ENCODE data around the gene HOATZ. TPM values are rescaled to one million over a fixed set of nuclear protein-coding genes. Genes with fewer than 3 reads are reported as not detected.

Gene HOATZ
- total and polyA plus RNA-seq, 3 experiments from 2014 or later: not detected

DNA sequence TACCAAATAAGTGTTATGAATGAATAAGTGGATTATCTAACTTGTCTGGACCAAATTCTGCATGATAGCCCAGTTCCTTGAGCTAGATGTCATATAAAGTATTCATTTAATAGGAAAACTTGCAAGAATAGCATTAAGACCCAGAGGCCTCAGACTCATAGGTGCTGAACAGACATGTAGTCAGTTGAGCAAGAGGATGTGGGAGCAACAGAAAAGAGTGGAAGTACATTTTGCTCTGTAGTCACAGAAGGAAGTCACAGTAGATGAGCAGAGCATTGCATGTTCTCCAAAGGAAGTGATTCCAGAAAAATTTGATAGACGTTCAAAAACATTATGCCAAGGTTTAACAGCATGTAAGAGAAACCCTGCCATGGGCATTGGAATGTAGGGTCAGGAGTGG, 9.5 kb downstream of the HOATZ start:
- no peak for DNase-seq
- H3K4me3 ChIP-seq (ENCODE audit: low read length): no peak overlapping the region
- no peaks in the 10 kb centered on the region for H3K9me3 Mint-ChIP-seq
- peaks cover 0 to 6% (median 0%) of the 10 kb centered on the region in 3 donors for H3K4me1 Mint-ChIP-seq
- peaks cover 3 to 36% of the 10 kb centered on the region in 2 donors for H3K27me3 Mint-ChIP-seq
- no peaks in the 10 kb centered on the region for H3K27me3 ChIP-seq (ENCODE audit: insufficient read depth, low read length, poor library complexity, severe bottlenecking)
- CTCF ChIA-PET: no interaction called here
- H3K9me3 ChIP-seq (ENCODE audit: low read length): no peaks in the 10 kb centered on the region
- H3K27ac Mint-ChIP-seq: no peak overlapping the region
- H3K36me3 ChIP-seq (ENCODE audit: insufficient read depth, low read length): no peaks in the 10 kb centered on the region
- POLR2A ChIA-PET: no interaction called here
- no peaks in the 10 kb centered on the region for H3K36me3 Mint-ChIP-seq
- H3K4me3 Mint-ChIP-seq: no peak overlapping the region
- H3K4me1 ChIP-seq (ENCODE audit: insufficient read depth, low read length): no peaks in the 10 kb centered on the region
- no peak overlapping the region for H3K27ac ChIP-seq (ENCODE audit: low read depth, low read length)

DNA sequence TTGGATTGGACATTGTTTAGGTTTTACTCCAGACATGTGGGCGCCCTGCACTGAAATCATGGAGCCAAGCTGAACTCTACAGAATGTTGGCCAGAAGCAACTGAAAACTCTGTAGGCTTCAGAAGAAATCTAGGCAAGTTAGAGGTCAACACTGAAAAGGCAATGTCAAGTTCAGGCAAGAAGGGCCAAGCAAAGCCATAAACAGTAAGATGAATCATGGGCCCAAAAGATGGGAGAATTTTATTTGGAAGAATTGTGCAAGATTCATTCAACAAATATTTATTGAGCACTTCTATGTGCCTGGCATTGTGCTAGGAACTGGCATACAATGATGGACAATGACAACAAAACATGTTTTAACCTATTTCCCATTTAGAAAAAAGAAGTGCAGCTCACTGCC, 10.9 kb downstream of the HOATZ start:
- Mint-ChIP-seq H3K27ac (no peak overlapping the region), H3K4me3 (no peak overlapping the region), H3K36me3 (no peaks in the 10 kb centered on the region), H3K4me1 (peaks cover 0 to 7% (median 0%) of the 10 kb centered on the region in 3 donors), H3K27me3 (peaks cover 3 to 34% of the 10 kb centered on the region in 2 donors), H3K9me3 (no peaks in the 10 kb centered on the region)
- Histone ChIP-seq H3K27me3 (ENCODE audit: insufficient read depth, low read length, poor library complexity, severe bottlenecking) (no peaks in the 10 kb centered on the region), H3K9me3 (ENCODE audit: low read length) (no peaks in the 10 kb centered on the region), H3K4me1 (ENCODE audit: insufficient read depth, low read length) (no peaks in the 10 kb centered on the region), H3K36me3 (ENCODE audit: insufficient read depth, low read length) (no peaks in the 10 kb centered on the region), H3K4me3 (ENCODE audit: low read length) (no peak overlapping the region), H3K27ac (ENCODE audit: low read depth, low read length) (no peak overlapping the region)
- DNase-seq: no peak
- ChIA-PET POLR2A (no interaction called here), CTCF (no interaction called here)

DNA sequence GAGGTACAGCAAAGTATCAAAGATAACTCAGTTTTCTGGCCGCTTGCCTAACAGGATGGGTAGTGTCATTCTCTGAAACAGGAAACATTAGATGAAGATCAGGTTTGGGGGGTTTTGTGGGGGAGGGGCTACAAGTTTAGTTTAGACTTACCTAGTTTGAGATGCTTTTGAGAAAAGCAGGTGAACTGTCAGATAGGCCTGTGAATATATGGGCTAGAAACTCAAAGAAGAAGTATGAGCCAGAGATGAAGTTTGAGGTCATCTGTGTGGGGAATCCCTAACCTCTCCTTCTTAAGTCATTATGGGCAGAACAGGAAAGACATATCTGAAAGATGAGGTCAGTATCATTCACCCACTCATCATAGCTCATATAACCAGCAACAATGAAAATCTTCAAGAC, 11.9 kb downstream of the HOATZ start:
- Histone ChIP-seq H3K36me3 (ENCODE audit: insufficient read depth, low read length) (no peaks in the 10 kb centered on the region), H3K27me3 (ENCODE audit: insufficient read depth, low read length, poor library complexity, severe bottlenecking) (no peaks in the 10 kb centered on the region), H3K4me3 (ENCODE audit: low read length) (no peak overlapping the region), H3K4me1 (ENCODE audit: insufficient read depth, low read length) (no peaks in the 10 kb centered on the region), H3K27ac (ENCODE audit: low read depth, low read length) (no peak overlapping the region), H3K9me3 (ENCODE audit: low read length) (no peaks in the 10 kb centered on the region)
- Mint-ChIP-seq H3K4me3 (no peak overlapping the region), H3K27ac (no peak overlapping the region), H3K9me3 (no peaks in the 10 kb centered on the region), H3K27me3 (peaks cover 3 to 26% of the 10 kb centered on the region in 2 donors), H3K4me1 (peaks cover 0 to 7% (median 0%) of the 10 kb centered on the region in 3 donors), H3K36me3 (no peaks in the 10 kb centered on the region)
- CTCF ChIA-PET: no interaction called here
- DNase-seq: peak in 1 of 5 donors; percentile 45
- POLR2A ChIA-PET: no interaction called here

DNA sequence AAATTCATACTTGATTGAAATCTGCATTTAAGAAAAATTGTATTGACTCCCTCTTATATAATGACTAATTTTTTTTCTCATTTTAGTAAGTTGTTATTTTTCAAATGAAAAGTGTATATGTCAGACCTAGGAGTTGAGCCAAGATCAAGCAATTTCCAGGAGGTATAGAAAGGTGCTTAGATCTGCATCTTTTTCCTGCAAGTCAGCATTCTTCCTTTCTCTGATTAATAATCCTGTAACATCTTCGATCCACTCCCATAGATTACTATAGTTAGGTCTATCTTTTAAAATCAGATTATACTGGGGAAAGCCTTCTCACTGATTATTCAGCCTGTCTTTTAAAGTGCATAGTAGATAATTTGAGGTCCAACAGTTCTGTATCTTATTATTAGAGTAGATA, 12.7 kb downstream of the HOATZ start:
- no peaks in the 10 kb centered on the region for H3K36me3 Mint-ChIP-seq
- H3K4me3 ChIP-seq (ENCODE audit: low read length): no peak overlapping the region
- H3K36me3 ChIP-seq (ENCODE audit: insufficient read depth, low read length): no peaks in the 10 kb centered on the region
- H3K27me3 Mint-ChIP-seq: peaks cover 4 to 23% of the 10 kb centered on the region in 2 donors
- CTCF ChIA-PET: no interaction called here
- no peaks in the 10 kb centered on the region for H3K27me3 ChIP-seq (ENCODE audit: insufficient read depth, low read length, poor library complexity, severe bottlenecking)
- H3K4me1 ChIP-seq (ENCODE audit: insufficient read depth, low read length): no peaks in the 10 kb centered on the region
- no peaks in the 10 kb centered on the region for H3K9me3 ChIP-seq (ENCODE audit: low read length)
- peaks cover 0 to 12% (median 0%) of the 10 kb centered on the region in 3 donors for H3K4me1 Mint-ChIP-seq
- DNase-seq: no peak
- no peaks in the 10 kb centered on the region for H3K9me3 Mint-ChIP-seq
- no peak overlapping the region for H3K27ac ChIP-seq (ENCODE audit: low read depth, low read length)
- POLR2A ChIA-PET: no interaction called here
- H3K4me3 Mint-ChIP-seq: no peak overlapping the region
- no peak overlapping the region for H3K27ac Mint-ChIP-seq

DNA sequence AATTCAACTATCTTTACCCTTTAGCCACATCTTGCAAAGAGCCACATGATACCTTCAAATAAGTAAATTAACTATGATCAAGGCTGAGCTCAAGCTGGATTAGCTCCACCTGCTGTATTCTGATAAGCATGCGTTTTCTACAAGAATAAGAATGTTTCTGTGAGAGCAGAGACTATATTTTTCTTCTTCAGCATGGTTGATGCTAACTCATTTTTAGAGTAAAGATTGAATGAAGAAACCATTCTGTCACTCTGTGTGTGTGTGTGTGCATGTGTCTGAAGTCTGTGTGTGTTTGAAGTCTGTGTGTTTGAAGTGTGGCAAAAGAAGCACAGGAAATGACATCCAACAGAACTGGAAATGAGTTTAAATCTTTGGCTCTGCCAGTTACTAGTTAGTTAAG, 14.0 kb downstream of the HOATZ start:
- peak in 2 of 5 donors; percentile 18 to 79 for DNase-seq
- CTCF ChIA-PET: no interaction called here
- peaks cover 0 to 12% (median 0%) of the 10 kb centered on the region in 3 donors for H3K4me1 Mint-ChIP-seq
- Histone ChIP-seq H3K27ac (ENCODE audit: low read depth, low read length) (no peak overlapping the region), H3K9me3 (ENCODE audit: low read length) (no peaks in the 10 kb centered on the region), H3K4me1 (ENCODE audit: insufficient read depth, low read length) (no peaks in the 10 kb centered on the region), H3K4me3 (ENCODE audit: low read length) (no peak overlapping the region), H3K36me3 (ENCODE audit: insufficient read depth, low read length) (no peaks in the 10 kb centered on the region), H3K27me3 (ENCODE audit: insufficient read depth, low read length, poor library complexity, severe bottlenecking) (no peaks in the 10 kb centered on the region)
- POLR2A ChIA-PET: no interaction called here
- no peak overlapping the region for H3K4me3 Mint-ChIP-seq
- no peaks in the 10 kb centered on the region for H3K9me3 Mint-ChIP-seq
- H3K27ac Mint-ChIP-seq: no peak overlapping the region
- H3K36me3 Mint-ChIP-seq: no peaks in the 10 kb centered on the region
- peaks cover 4 to 16% of the 10 kb centered on the region in 2 donors for H3K27me3 Mint-ChIP-seq

DNA sequence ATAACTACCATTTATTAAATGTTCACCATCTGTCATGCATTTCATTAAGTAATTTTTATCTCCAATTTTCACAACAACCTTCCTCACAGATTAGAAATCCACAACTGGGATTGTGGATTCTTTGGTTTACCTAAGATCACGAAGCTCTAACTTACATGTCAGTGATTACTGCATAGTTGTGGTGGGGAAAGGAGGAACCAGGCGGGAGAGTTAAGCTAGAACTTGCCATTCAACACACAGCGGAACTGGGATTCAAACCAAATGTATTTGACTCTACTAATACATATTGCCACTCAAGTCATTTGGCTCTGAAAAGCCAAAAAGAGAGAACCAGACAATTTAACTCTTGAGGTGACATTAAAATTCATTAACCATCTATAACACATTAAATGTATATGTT, 15.5 kb downstream of the HOATZ start:
- Mint-ChIP-seq H3K4me1 (peaks cover 0 to 12% (median 0%) of the 10 kb centered on the region in 3 donors), H3K4me3 (no peak overlapping the region), H3K27ac (no peak overlapping the region), H3K36me3 (no peaks in the 10 kb centered on the region), H3K27me3 (peaks cover 4 to 21% of the 10 kb centered on the region in 2 donors), H3K9me3 (no peaks in the 10 kb centered on the region)
- Histone ChIP-seq H3K4me1 (ENCODE audit: insufficient read depth, low read length) (no peaks in the 10 kb centered on the region), H3K4me3 (ENCODE audit: low read length) (no peak overlapping the region), H3K36me3 (ENCODE audit: insufficient read depth, low read length) (no peaks in the 10 kb centered on the region), H3K9me3 (ENCODE audit: low read length) (no peaks in the 10 kb centered on the region), H3K27me3 (ENCODE audit: insufficient read depth, low read length, poor library complexity, severe bottlenecking) (no peaks in the 10 kb centered on the region), H3K27ac (ENCODE audit: low read depth, low read length) (no peak overlapping the region)
- CTCF ChIA-PET: no interaction called here
- DNase-seq: no peak
- POLR2A ChIA-PET: no interaction called here

DNA sequence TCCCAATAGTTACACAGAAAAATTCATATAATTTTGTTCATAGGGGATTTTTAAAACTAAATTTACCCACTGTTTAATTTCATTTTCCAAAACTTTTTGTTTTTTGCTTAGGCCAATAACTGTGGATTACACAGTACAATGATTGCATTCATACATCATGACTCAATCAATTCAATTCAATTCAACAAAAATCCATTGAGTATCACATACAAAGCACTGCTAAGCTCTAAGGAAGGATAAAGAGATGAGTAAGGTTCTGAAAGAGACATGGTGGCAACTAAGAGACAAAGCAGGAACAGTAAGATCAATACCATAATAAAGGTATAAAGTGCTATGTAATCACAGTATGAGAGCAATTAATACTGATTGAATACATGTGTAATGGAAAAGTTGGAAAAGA, 16.6 kb downstream of the HOATZ start:
- Mint-ChIP-seq H3K27ac (no peak overlapping the region), H3K27me3 (peaks cover 5 to 32% of the 10 kb centered on the region in 2 donors), H3K4me1 (peaks cover 0 to 12% (median 0%) of the 10 kb centered on the region in 3 donors), H3K36me3 (no peaks in the 10 kb centered on the region), H3K9me3 (no peaks in the 10 kb centered on the region), H3K4me3 (no peak overlapping the region)
- Histone ChIP-seq H3K9me3 (ENCODE audit: low read length) (no peaks in the 10 kb centered on the region), H3K4me3 (ENCODE audit: low read length) (no peak overlapping the region), H3K4me1 (ENCODE audit: insufficient read depth, low read length) (no peaks in the 10 kb centered on the region), H3K27me3 (ENCODE audit: insufficient read depth, low read length, poor library complexity, severe bottlenecking) (no peaks in the 10 kb centered on the region), H3K27ac (ENCODE audit: low read depth, low read length) (no peak overlapping the region), H3K36me3 (ENCODE audit: insufficient read depth, low read length) (no peaks in the 10 kb centered on the region)
- ChIA-PET POLR2A (no interaction called here), CTCF (no interaction called here)
- no peak for DNase-seq

DNA sequence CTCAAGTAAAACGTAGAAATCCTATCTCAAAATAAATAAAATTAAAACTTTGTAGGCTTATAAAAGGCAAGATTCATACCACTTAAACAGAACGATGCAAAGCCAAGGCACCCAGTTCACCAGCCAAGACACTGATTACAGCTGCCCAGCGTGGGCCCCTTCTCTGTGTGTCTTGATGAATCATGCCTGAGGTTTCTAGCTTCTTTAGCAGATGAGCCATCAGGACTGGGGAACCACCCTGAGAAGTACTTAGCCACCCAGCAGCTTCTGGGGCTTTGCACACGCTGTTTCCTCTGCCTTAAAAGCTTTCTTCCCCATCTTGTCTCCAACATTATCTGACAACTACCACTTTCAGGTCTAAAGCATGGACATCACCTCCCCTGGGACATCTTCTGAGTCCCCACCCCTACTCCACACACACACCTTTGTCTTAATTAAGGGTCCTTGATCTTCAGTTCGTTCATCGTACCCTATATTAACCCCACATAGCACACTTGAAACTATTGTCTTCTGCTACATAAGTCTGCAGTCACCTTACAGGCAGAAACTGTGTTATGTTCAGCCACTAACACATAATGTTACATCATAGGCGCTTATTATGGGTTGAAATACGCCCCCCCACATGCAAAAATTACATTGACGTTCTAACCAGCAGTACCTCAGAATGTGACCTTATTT, 17.2 kb downstream of the HOATZ start:
- H3K9me3 Mint-ChIP-seq: no peaks in the 10 kb centered on the region
- H3K27ac Mint-ChIP-seq: peak overlapping the region in 2 of 8 donors; percentile 22 to 68
- H3K27me3 ChIP-seq (ENCODE audit: insufficient read depth, low read length, poor library complexity, severe bottlenecking): no peaks in the 10 kb centered on the region
- no peaks in the 10 kb centered on the region for H3K36me3 ChIP-seq (ENCODE audit: insufficient read depth, low read length)
- H3K9me3 ChIP-seq (ENCODE audit: low read length): no peaks in the 10 kb centered on the region
- H3K4me1 ChIP-seq (ENCODE audit: insufficient read depth, low read length): no peaks in the 10 kb centered on the region
- CTCF ChIA-PET: no interaction called here
- H3K4me3 Mint-ChIP-seq: peak overlapping the region in 1 of 7 donors; percentile 2
- no peak overlapping the region for H3K27ac ChIP-seq (ENCODE audit: low read depth, low read length)
- no peaks in the 10 kb centered on the region for H3K36me3 Mint-ChIP-seq
- DNase-seq: peak in 2 of 5 donors; percentile 23 to 49
- peaks cover 5 to 39% of the 10 kb centered on the region in 2 donors for H3K27me3 Mint-ChIP-seq
- POLR2A ChIA-PET: no interaction called here
- H3K4me1 Mint-ChIP-seq: peaks cover 0 to 12% (median 0%) of the 10 kb centered on the region in 3 donors
- H3K4me3 ChIP-seq (ENCODE audit: low read length): no peak overlapping the region

All from CD8-positive, alpha-beta memory T cell (primary cell).